Thoracic aorta (tissue), 2 donors: ENCODE data around the gene MLXIPL. TPM values are rescaled to one million over a fixed set of nuclear protein-coding genes. Genes with fewer than 3 reads are reported as not detected.

Experiments used
- ATAC-seq: fragments of 150-250 bp; one replicate; pipeline ENCODE4 v1.8.0; 2017; ENCODE audit warnings: low read depth; ENCODE audit not compliant: insufficient number of reproducible peaks, low FRiP score
- DNase-seq: peaks from one replicate; pipeline ENCODE4 v3.0.0-alpha.2; 2020; ENCODE audit warnings: low spot score
- H3K27ac ChIP-seq, 2 donors: fragments of 200-600 bp; sonication (generic); 1 replicate in 1 of 2; 2 replicates in 1 of 2; pipeline ENCODE4 v1.5.1; 2016; ENCODE audit warnings: mild to moderate bottlenecking in 2 of 2, moderate library complexity in 2 of 2
- H3K27me3 ChIP-seq: fragments of 200-600 bp; sonication (generic); replicated peaks from 2 replicates; pipeline ENCODE4 v1.6.0; 2016; ENCODE audit warnings: mild to moderate bottlenecking; ENCODE audit not compliant: insufficient read depth
- H3K36me3 ChIP-seq: fragments of 200-600 bp; sonication (generic); one replicate; pipeline ENCODE4 v1.5.1; 2016
- H3K4me1 ChIP-seq, 2 donors: fragments of 200-600 bp; sonication (generic); 1 replicate in 1 of 2; 2 replicates in 1 of 2; pipeline versions ENCODE4 v1.5.1 to v1.6.0; 2016; ENCODE audit warnings: low read depth in 2 of 2, mild to moderate bottlenecking in 1 of 2; ENCODE audit not compliant: control insufficient read depth in 1 of 2
- H3K4me3 ChIP-seq: fragments of 200-600 bp; sonication (generic); 2 replicates; pipeline ENCODE4 v1.5.1; 2016; ENCODE audit warnings: mild to moderate bottlenecking
- H3K9me3 ChIP-seq: fragments of 200-600 bp; sonication (generic); 2 replicates; pipeline ENCODE4 v1.5.1; 2016
- CTCF ChIP-seq: fragments of 200-600 bp; sonication (generic); IDR thresholded peaks from one replicate; pipeline ENCODE4 v1.5.1; 2019; ENCODE audit warnings: antibody characterized with exemption
- total RNA-seq, 2 donors: library from RNA; depleted of rRNA; stranded (reverse); fragments of >200 nt; gene quantifications; one replicate each; pipeline versions ENCODE4 v1.1.0 to v1.2.3, GENCODE V29; 2016

MLXIPL gene
- total RNA-seq, 2 donors from 2014 or later, result 6.4 to 36.4 TPM

GRCh38 chr7:73578342-73579128 is 45.8 kb downstream of the MLXIPL start, which contains the start of gene TBL2:
TBL2 (minus strand) TSS chr7:73578579; CDS start chr7:73578549, 30 bp downstream.
- ATAC-seq, result peak; percentile 89
- Histone ChIP-seq H3K4me1 (peaks cover 10 to 20% of the 10 kb centered on the region in 2 donors), H3K27me3 (no peaks in the 10 kb centered on the region), H3K36me3 (peaks cover 15% of the 10 kb centered on the region), H3K4me3 (peak within 1 kb of the TSS; percentile 94), H3K27ac (peak within 1 kb of the TSS; percentile 79), H3K9me3 (no peaks in the 10 kb centered on the region)
- TF ChIP-seq CTCF, result no peak
- DNase-seq, result peak; percentile 98

GRCh38 chr7:73577627-73578341 is 46.5 kb downstream of the MLXIPL start:
- H3K4me1 ChIP-seq, result peaks cover 10 to 20% of the 10 kb centered on the region in 2 donors
- ATAC-seq, result peak; percentile 6
- no peaks in the 10 kb centered on the region for H3K27me3 ChIP-seq
- no peak for TF ChIP-seq CTCF
- no peaks in the 10 kb centered on the region for H3K9me3 ChIP-seq
- peak overlapping the region; percentile 79 for H3K27ac ChIP-seq
- peaks cover 22% of the 10 kb centered on the region for H3K36me3 ChIP-seq
- no peak for DNase-seq
- peak overlapping the region; percentile 94 for H3K4me3 ChIP-seq

- TF ChIP-seq CTCF, result no peak
- no peak for DNase-seq
- Histone ChIP-seq H3K9me3 (no peaks in the 10 kb centered on the region), H3K4me3 (no peak overlapping the region), H3K27me3 (no peaks in the 10 kb centered on the region), H3K36me3 (peaks cover 54% of the 10 kb centered on the region), H3K4me1 (peaks cover 7 to 20% of the 10 kb centered on the region in 2 donors), H3K27ac (no peak overlapping the region)
- no peak for ATAC-seq
Observed at GRCh38 chr7:73573791-73574190, 50.5 kb downstream of the MLXIPL start.

- no peak overlapping the region for H3K4me3 ChIP-seq
- no peak for TF ChIP-seq CTCF
- H3K27me3 ChIP-seq, result no peaks in the 10 kb centered on the region
- peaks cover 7 to 20% of the 10 kb centered on the region in 2 donors for H3K4me1 ChIP-seq
- H3K27ac ChIP-seq, result no peak overlapping the region
- peaks cover 54% of the 10 kb centered on the region for H3K36me3 ChIP-seq
- ATAC-seq (no peak), DNase-seq (no peak)
- no peaks in the 10 kb centered on the region for H3K9me3 ChIP-seq
Observed at GRCh38 chr7:73573276-73573675, 51.0 kb downstream of the MLXIPL start.

- H3K4me1 ChIP-seq, result peaks cover 7 to 18% of the 10 kb centered on the region in 2 donors
- ATAC-seq, result no peak
Observed at GRCh38 chr7:73572767-73573186, 51.5 kb downstream of the MLXIPL start.

More at GRCh38 chr7:73572767-73573186, 51.5 kb downstream of the MLXIPL start:
- H3K36me3 ChIP-seq, result peaks cover 54% of the 10 kb centered on the region
- TF ChIP-seq CTCF, result no peak
- H3K4me3 ChIP-seq, result no peak overlapping the region
- H3K27me3 ChIP-seq, result no peaks in the 10 kb centered on the region
- H3K9me3 ChIP-seq, result no peaks in the 10 kb centered on the region
- DNase-seq, result no peak
- H3K27ac ChIP-seq, result no peak overlapping the region
